AG08396 (cell line): ENCODE measurements around the gene ADAM11.

Experiments used
- DNase-seq: peaks from one replicate; pipeline ENCODE4 v3.0.0; 2012; ENCODE audit warnings: low spot score, mixed read lengths

ADAM11 gene

GRCh38 chr17:44757918-44758413 is 822 bp upstream of the ADAM11 start:
- DNase-seq: no peak

- DNase-seq: no peak
Observed at GRCh38 chr17:44759086-44759915, 513 bp downstream of the ADAM11 start.

- no peak for DNase-seq
Observed at GRCh38 chr17:44759916-44760243, 1.1 kb downstream of the ADAM11 start.

GRCh38 chr17:44760474-44761308 is 1.9 kb downstream of the ADAM11 start:
- no peak for DNase-seq

GRCh38 chr17:44761932-44762810 is 3.4 kb downstream of the ADAM11 start:
- DNase-seq: no peak

GRCh38 chr17:44763170-44763569 is 4.4 kb downstream of the ADAM11 start:
- DNase-seq: no peak

- DNase-seq: no peak
Observed at GRCh38 chr17:44765965-44766364, 7.2 kb downstream of the ADAM11 start.

GRCh38 chr17:44766409-44767038 is 7.7 kb downstream of the ADAM11 start:
- no peak for DNase-seq

- no peak for DNase-seq
Observed at GRCh38 chr17:44767493-44767892, 8.7 kb downstream of the ADAM11 start.

- no peak for DNase-seq
Observed at GRCh38 chr17:44768505-44769142, 9.8 kb downstream of the ADAM11 start.

- DNase-seq: no peak
Observed at GRCh38 chr17:44769230-44769629, 10.4 kb downstream of the ADAM11 start.

- no peak for DNase-seq
Observed at GRCh38 chr17:44769647-44770084, 10.9 kb downstream of the ADAM11 start.

GRCh38 chr17:44770166-44770925 is 11.6 kb downstream of the ADAM11 start:
- DNase-seq: no peak

GRCh38 chr17:44772308-44773045 is 13.7 kb downstream of the ADAM11 start:
- no peak for DNase-seq

GRCh38 chr17:44773140-44773539 is 14.4 kb downstream of the ADAM11 start:
- no peak for DNase-seq

GRCh38 chr17:44774271-44775135 is 15.7 kb downstream of the ADAM11 start:
- DNase-seq: peak; percentile 92

- DNase-seq: peak; percentile 99
Observed at GRCh38 chr17:44775136-44775837, 16.5 kb downstream of the ADAM11 start.
